Adipocyte (in vitro differentiated cells): ENCODE results near the gene DAB1.

Source experiments
- DNase-seq: peaks from one replicate; pipeline ENCODE4 v3.0.0-alpha.2; 2015; ENCODE audit warnings: low read depth
- H3K27me3 ChIP-seq: replicated peaks from 2 replicates; pipeline ENCODE4 v1.7.0; 2013; ENCODE audit warnings: mild to moderate bottlenecking, low read length, moderate library complexity; ENCODE audit not compliant: control insufficient read depth, insufficient read depth
- H3K36me3 ChIP-seq: 2 replicates; pipeline ENCODE4 v1.7.0; 2013; ENCODE audit warnings: low read length, mild to moderate bottlenecking, moderate library complexity; ENCODE audit not compliant: control insufficient read depth, insufficient read depth, severe bottlenecking
- H3K4me1 ChIP-seq: 2 replicates; pipeline ENCODE4 v1.7.0; 2013; ENCODE audit warnings: mild to moderate bottlenecking, low read length, moderate library complexity; ENCODE audit not compliant: control insufficient read depth, insufficient read depth
- H3K4me3 ChIP-seq: 2 replicates; pipeline ENCODE4 v1.7.0; 2013; ENCODE audit warnings: mild to moderate bottlenecking, low read length, moderate library complexity
- H3K9ac ChIP-seq: 2 replicates; pipeline ENCODE4 v1.7.0; 2013; ENCODE audit warnings: mild to moderate bottlenecking, low read length, moderate library complexity
- H3K9me3 ChIP-seq: 2 replicates; pipeline ENCODE4 v1.7.0; 2013; ENCODE audit warnings: mild to moderate bottlenecking, low read length, moderate library complexity; ENCODE audit not compliant: control insufficient read depth

The DAB1 gene

GRCh38 chr1:57329937-57330336 is 93.9 kb downstream of the DAB1 start:
- Histone ChIP-seq H3K9me3 (peaks cover 5% of the 10 kb centered on the region), H3K27me3 (peaks cover 8% of the 10 kb centered on the region), H3K36me3 (no peaks in the 10 kb centered on the region), H3K4me3 (no peak overlapping the region), H3K4me1 (no peaks in the 10 kb centered on the region), H3K9ac (no peak overlapping the region)
- DNase-seq, result no peak

- Histone ChIP-seq H3K9ac (no peak overlapping the region), H3K4me1 (no peaks in the 10 kb centered on the region), H3K9me3 (peaks cover 5% of the 10 kb centered on the region), H3K27me3 (peaks cover 8% of the 10 kb centered on the region), H3K36me3 (no peaks in the 10 kb centered on the region), H3K4me3 (no peak overlapping the region)
- DNase-seq, result no peak
These were observed 94.8 kb downstream of the DAB1 start for GRCh38 chr1:57329001-57329527.

GRCh38 chr1:57327946-57328345 is 95.9 kb downstream of the DAB1 start:
- no peaks in the 10 kb centered on the region for H3K4me1 ChIP-seq
- H3K27me3 ChIP-seq, result peaks cover 8% of the 10 kb centered on the region

GRCh38 chr1:57327336-57327735 is 96.5 kb downstream of the DAB1 start:
- H3K9me3 ChIP-seq, result peaks cover 5% of the 10 kb centered on the region
- no peak overlapping the region for H3K4me3 ChIP-seq
- DNase-seq, result no peak
- H3K27me3 ChIP-seq, result peaks cover 8% of the 10 kb centered on the region
- H3K36me3 ChIP-seq, result no peaks in the 10 kb centered on the region
- no peak overlapping the region for H3K9ac ChIP-seq
- H3K4me1 ChIP-seq, result no peaks in the 10 kb centered on the region

More at GRCh38 chr1:57327946-57328345, 95.9 kb downstream of the DAB1 start:
- no peak overlapping the region for H3K9ac ChIP-seq
- peaks cover 5% of the 10 kb centered on the region for H3K9me3 ChIP-seq
- DNase-seq, result no peak
- H3K36me3 ChIP-seq, result no peaks in the 10 kb centered on the region
- no peak overlapping the region for H3K4me3 ChIP-seq

DNA sequence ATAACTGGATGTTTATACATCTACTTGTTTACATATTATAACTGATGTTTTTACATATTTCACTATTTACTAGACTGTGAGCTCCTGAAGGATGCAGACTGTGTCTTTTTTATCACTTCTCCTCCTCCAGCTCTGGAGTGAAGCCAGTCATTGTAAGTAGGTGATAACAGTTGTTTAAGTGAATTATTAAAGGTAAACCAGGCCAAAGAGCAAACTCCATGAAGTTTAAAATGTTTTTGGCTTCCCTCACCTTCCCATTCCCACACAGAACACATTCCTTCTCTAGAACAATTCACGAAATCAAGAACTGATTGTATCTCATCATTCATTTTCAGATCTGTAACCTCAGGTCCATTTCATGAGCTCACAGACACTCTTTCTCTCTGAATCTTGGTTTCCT is 98.3 kb downstream of the DAB1 start:
- H3K36me3 ChIP-seq, result no peaks in the 10 kb centered on the region
- peaks cover 8% of the 10 kb centered on the region for H3K27me3 ChIP-seq
- H3K9me3 ChIP-seq, result no peaks in the 10 kb centered on the region
- no peak for DNase-seq
- no peak overlapping the region for H3K9ac ChIP-seq
- H3K4me3 ChIP-seq, result no peak overlapping the region
- H3K4me1 ChIP-seq, result no peaks in the 10 kb centered on the region

DNA sequence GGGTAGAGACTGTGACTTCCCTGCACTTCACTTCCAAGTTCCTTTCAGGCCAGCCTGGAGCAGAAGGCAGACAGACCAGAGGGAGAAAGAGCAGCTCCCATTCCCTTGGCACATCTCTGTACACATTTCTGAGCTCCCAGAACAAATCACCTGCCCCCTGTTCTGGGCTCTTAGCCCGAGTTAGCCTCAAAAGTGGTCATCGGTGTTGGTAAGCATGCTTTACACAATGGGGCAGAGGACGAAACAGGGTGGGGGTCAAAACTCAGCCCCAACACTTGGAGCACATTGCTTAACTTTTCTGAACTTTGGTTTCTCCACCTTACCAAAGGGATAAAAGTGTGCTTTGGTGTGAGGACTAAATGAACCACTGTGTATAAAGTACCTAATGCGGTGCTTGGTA is 98.7 kb downstream of the DAB1 start:
- H3K4me3 ChIP-seq, result no peak overlapping the region
- no peak for DNase-seq
- H3K9me3 ChIP-seq, result no peaks in the 10 kb centered on the region
- no peaks in the 10 kb centered on the region for H3K36me3 ChIP-seq
- no peak overlapping the region for H3K9ac ChIP-seq
- H3K27me3 ChIP-seq, result peaks cover 8% of the 10 kb centered on the region
- H3K4me1 ChIP-seq, result no peaks in the 10 kb centered on the region

DNA sequence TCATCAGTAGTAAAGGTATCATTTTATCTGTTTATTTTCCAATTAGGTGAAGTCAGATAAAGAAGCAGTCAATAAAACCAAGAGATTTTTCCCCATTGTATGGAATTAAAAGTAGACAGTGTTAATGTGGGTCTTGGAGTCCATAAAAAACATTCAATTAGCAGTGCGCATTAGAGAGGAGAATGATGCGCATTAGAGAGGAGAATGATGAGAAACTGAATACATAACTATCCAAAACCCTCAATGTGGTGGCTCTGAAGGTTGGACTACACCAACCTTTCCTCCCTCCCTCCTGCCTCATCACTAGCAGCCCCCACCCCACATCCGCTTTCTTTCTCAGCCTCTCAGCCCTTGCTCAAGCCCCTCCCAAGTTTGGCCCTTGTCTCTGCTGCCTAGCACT is 99.5 kb downstream of the DAB1 start:
- no peak for DNase-seq
- H3K36me3 ChIP-seq, result no peaks in the 10 kb centered on the region
- no peaks in the 10 kb centered on the region for H3K9me3 ChIP-seq
- H3K27me3 ChIP-seq, result peaks cover 8% of the 10 kb centered on the region
- H3K4me1 ChIP-seq, result no peaks in the 10 kb centered on the region
- no peak overlapping the region for H3K9ac ChIP-seq
- no peak overlapping the region for H3K4me3 ChIP-seq

GRCh38 chr1:57321776-57322175 is 102.1 kb downstream of the DAB1 start:
- DNase-seq, result no peak
- Histone ChIP-seq H3K4me3 (no peak overlapping the region), H3K27me3 (peaks cover 5% of the 10 kb centered on the region), H3K4me1 (peaks cover 4% of the 10 kb centered on the region), H3K9ac (no peak overlapping the region), H3K36me3 (no peaks in the 10 kb centered on the region), H3K9me3 (no peaks in the 10 kb centered on the region)

DNA sequence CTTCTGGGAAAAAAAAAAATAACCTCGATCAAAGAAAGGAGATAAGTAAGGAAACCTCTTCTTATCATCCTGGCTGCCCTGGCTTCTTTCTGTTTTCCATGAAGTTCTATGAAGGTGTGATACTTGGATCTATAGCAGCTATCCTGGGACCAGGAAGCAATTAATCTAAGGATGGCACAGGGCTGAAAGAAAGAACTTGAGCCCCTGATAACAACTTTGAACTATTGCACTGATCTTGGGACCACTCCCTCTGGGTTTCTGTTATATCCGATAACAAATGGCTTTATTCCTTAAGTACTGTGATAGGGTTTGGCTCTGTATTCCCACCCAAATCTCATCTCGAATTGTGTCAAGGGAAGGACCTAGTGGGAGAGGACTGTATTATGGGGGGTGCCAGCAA is 104.1 kb downstream of the DAB1 start:
- DNase-seq, result no peak
- Histone ChIP-seq H3K4me3 (no peak overlapping the region), H3K9ac (no peak overlapping the region)

GRCh38 chr1:57319165-57319564 is 104.7 kb downstream of the DAB1 start:
- Histone ChIP-seq H3K4me1 (peaks cover 4% of the 10 kb centered on the region), H3K4me3 (no peak overlapping the region), H3K36me3 (no peaks in the 10 kb centered on the region), H3K27me3 (no peaks in the 10 kb centered on the region), H3K9ac (no peak overlapping the region), H3K9me3 (no peaks in the 10 kb centered on the region)
- DNase-seq, result peak; percentile 39

More for the DNA sequence above, 104.1 kb downstream of the DAB1 start:
- Histone ChIP-seq H3K36me3 (no peaks in the 10 kb centered on the region), H3K27me3 (no peaks in the 10 kb centered on the region), H3K4me1 (peaks cover 4% of the 10 kb centered on the region), H3K9me3 (no peaks in the 10 kb centered on the region)

DNA sequence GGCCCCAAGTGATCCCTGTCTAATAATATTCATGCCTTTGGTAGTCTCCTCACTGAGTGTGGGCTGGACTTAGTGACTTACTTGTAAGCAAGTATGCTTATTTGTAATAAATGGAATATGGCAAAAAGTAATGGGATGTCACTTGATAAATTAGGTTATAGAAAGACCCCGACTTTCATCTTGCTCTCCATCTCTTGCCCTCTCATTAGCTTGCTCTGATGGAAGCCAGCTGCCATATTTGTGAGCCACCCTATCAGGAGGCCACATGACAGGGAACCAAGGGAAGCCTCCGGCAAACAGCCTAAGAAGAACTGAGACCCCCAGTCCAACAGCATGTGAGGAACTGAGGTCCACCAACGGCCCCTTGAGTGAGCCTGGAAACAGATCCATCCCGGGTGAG is 107.0 kb downstream of the DAB1 start:
- Histone ChIP-seq H3K36me3 (no peaks in the 10 kb centered on the region), H3K9ac (no peak overlapping the region), H3K4me3 (no peak overlapping the region), H3K27me3 (no peaks in the 10 kb centered on the region), H3K4me1 (peaks cover 4% of the 10 kb centered on the region), H3K9me3 (no peaks in the 10 kb centered on the region)
- no peak for DNase-seq

DNA sequence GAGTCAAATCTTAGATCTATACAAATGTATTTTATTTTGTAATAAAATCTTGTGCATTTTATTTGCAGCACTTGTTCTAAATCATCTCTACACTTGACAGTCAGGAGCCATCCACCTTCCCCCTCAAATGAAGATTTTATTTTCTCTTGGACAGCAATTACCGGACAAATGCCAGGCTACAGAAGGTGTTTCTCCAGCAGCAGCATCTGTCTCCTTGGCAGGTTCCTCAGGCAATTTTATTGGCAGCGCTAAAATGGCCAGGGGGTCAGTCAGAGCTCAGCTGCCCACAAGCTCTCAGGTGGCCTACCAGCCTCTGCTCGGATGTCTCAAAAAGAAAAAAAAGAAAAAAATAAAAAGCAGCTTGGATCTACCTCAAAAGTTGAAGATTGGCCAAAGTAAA is 107.6 kb downstream of the DAB1 start:
- Histone ChIP-seq H3K4me1 (peaks cover 4% of the 10 kb centered on the region), H3K9me3 (no peaks in the 10 kb centered on the region), H3K4me3 (no peak overlapping the region), H3K27me3 (no peaks in the 10 kb centered on the region), H3K9ac (no peak overlapping the region), H3K36me3 (no peaks in the 10 kb centered on the region)
- DNase-seq, result no peak
